H9 (cell line): ENCODE measurements around the gene TTC6. TPM values are rescaled to one million over a fixed set of nuclear protein-coding genes. Genes with fewer than 3 reads are reported as not detected.

ENCODE experiments used
- DNase-seq: peaks from one replicate; pipeline ENCODE4 v3.0.0-alpha.2; 2017
- H2AFZ ChIP-seq: one replicate; pipeline ENCODE4 v1.6.1; 2013; ENCODE audit warnings: mild to moderate bottlenecking, low read length, control low read depth, moderate library complexity
- H2AK5ac ChIP-seq: 2 replicates; pipeline ENCODE4 v1.6.1; 2013; ENCODE audit warnings: low read length, control low read depth, mixed read lengths; ENCODE audit not compliant: insufficient read length
- H2BK120ac ChIP-seq: one replicate; pipeline ENCODE4 v1.6.1; 2013; ENCODE audit warnings: low read depth, mild to moderate bottlenecking, low read length, control low read depth, inconsistent platforms; ENCODE audit not compliant: poor library complexity, severe bottlenecking
- H2BK12ac ChIP-seq: 2 replicates; pipeline ENCODE4 v1.6.1; 2013; ENCODE audit warnings: low read length, control low read depth, mixed read lengths, low read depth; ENCODE audit not compliant: insufficient read length
- H2BK15ac ChIP-seq: 2 replicates; pipeline ENCODE4 v1.6.1; 2013; ENCODE audit warnings: low read depth, low read length, control low read depth
- H2BK20ac ChIP-seq: one replicate; pipeline ENCODE4 v1.6.1; 2013; ENCODE audit warnings: low read depth, mild to moderate bottlenecking, low read length, control low read depth, inconsistent platforms; ENCODE audit not compliant: poor library complexity, severe bottlenecking
- H2BK5ac ChIP-seq: 2 replicates; pipeline ENCODE4 v1.6.1; 2013; ENCODE audit warnings: low read length, control low read depth, mixed read lengths; ENCODE audit not compliant: insufficient read length
- H3K14ac ChIP-seq: 2 replicates; pipeline ENCODE4 v1.6.1; 2013; ENCODE audit warnings: low read length, control low read depth; ENCODE audit not compliant: insufficient read depth
- H3K18ac ChIP-seq: 2 replicates; pipeline ENCODE4 v1.6.1; 2013; ENCODE audit warnings: low read depth, mild to moderate bottlenecking, mixed read lengths, low read length, control low read depth; ENCODE audit not compliant: insufficient read length
- H3K23ac ChIP-seq: 2 replicates; pipeline ENCODE4 v1.6.1; 2013; ENCODE audit warnings: low read length, control low read depth, mixed read lengths, low read depth; ENCODE audit not compliant: insufficient read length
- H3K23me2 ChIP-seq: 2 replicates; pipeline ENCODE4 v1.6.1; 2013; ENCODE audit warnings: low read depth, mild to moderate bottlenecking, mixed read lengths, low read length, control low read depth; ENCODE audit not compliant: insufficient read length, poor library complexity, severe bottlenecking
- H3K27ac ChIP-seq: 2 replicates; pipeline ENCODE4 v1.5.1; 2013; ENCODE audit warnings: low read length, control low read depth, mixed read lengths, low read depth; ENCODE audit not compliant: insufficient read length
- H3K27me3 ChIP-seq: 2 replicates; pipeline ENCODE4 v1.6.1; 2013; ENCODE audit warnings: low read length, control low read depth, inconsistent platforms; ENCODE audit not compliant: insufficient read depth
- H3K4ac ChIP-seq: 2 replicates; pipeline ENCODE4 v1.6.1; 2013; ENCODE audit warnings: low read depth, mild to moderate bottlenecking, control low read depth, inconsistent platforms, low read length, moderate library complexity
- H3K4me1 ChIP-seq: 2 replicates; pipeline ENCODE4 v1.6.1; 2013; ENCODE audit warnings: low read length, control low read depth, inconsistent platforms; ENCODE audit not compliant: insufficient read depth
- H3K4me2 ChIP-seq: 2 replicates; pipeline ENCODE4 v1.6.1; 2013; ENCODE audit warnings: low read length, control low read depth, mixed read lengths; ENCODE audit not compliant: insufficient read length, insufficient read depth
- H3K56ac ChIP-seq: 2 replicates; pipeline ENCODE4 v1.6.1; 2013; ENCODE audit warnings: low read depth, mild to moderate bottlenecking, mixed read lengths, low read length, control low read depth; ENCODE audit not compliant: insufficient read length
- H3K79me1 ChIP-seq: 2 replicates; pipeline ENCODE4 v1.6.1; 2013; ENCODE audit warnings: low read depth, mild to moderate bottlenecking, moderate library complexity, low read length, control low read depth, inconsistent platforms; ENCODE audit not compliant: insufficient read depth, poor library complexity, severe bottlenecking
- H3K79me2 ChIP-seq: 2 replicates; pipeline ENCODE4 v1.6.1; 2013; ENCODE audit warnings: low read length, control low read depth, inconsistent platforms; ENCODE audit not compliant: insufficient read depth
- H3K9ac ChIP-seq: 2 replicates; pipeline ENCODE4 v1.6.1; 2013; ENCODE audit warnings: low read length, control low read depth, mixed read lengths; ENCODE audit not compliant: insufficient read length; ENCODE audit errors: extremely low read depth
- H3K9me3 ChIP-seq: one replicate; pipeline ENCODE4 v1.6.1; 2013; ENCODE audit warnings: low read depth, low read length, inconsistent platforms; ENCODE audit not compliant: control insufficient read depth
- H3T11ph ChIP-seq: one replicate; pipeline ENCODE4 v1.6.1; 2013; ENCODE audit warnings: mild to moderate bottlenecking, low read length, control low read depth, inconsistent platforms
- H4K20me1 ChIP-seq: one replicate; pipeline ENCODE4 v1.6.1; 2013; ENCODE audit not compliant: control insufficient read depth, insufficient read length, insufficient read depth
- H4K5ac ChIP-seq: 2 replicates; pipeline ENCODE4 v1.6.1; 2013; ENCODE audit warnings: low read depth, mild to moderate bottlenecking, mixed read lengths, low read length, control low read depth; ENCODE audit not compliant: insufficient read length
- H4K8ac ChIP-seq: replicated peaks from 2 replicates; pipeline ENCODE4 v1.6.1; 2013; ENCODE audit warnings: low read length, control low read depth, mixed read lengths, low read depth; ENCODE audit not compliant: insufficient read length
- H4K91ac ChIP-seq: 2 replicates; pipeline ENCODE4 v1.6.1; 2013; ENCODE audit warnings: low read depth, mild to moderate bottlenecking, moderate library complexity, mixed read lengths, low read length, control low read depth; ENCODE audit not compliant: insufficient read length
- H3K27ac Mint-ChIP-seq, 3 experiments: 2 replicates in 2 of 3; 3 replicates in 1 of 3; pipeline ENCODE4 v1.8.0; 2020 to 2021; ENCODE audit warnings: mixed read lengths in 3 of 3, mild to moderate bottlenecking in 1 of 3, moderate library complexity in 1 of 3
- H3K27me3 Mint-ChIP-seq: 2 replicates; pipeline ENCODE4 v1.8.0; 2021; ENCODE audit warnings: low read depth, mild to moderate bottlenecking, moderate library complexity, mixed read lengths
- H3K36me3 Mint-ChIP-seq, 3 experiments: 2 replicates in 2 of 3; 3 replicates in 1 of 3; pipeline ENCODE4 v1.8.0; 2020 to 2021; ENCODE audit warnings: low read depth in 3 of 3, mixed read lengths in 3 of 3; ENCODE audit not compliant: insufficient read depth in 1 of 3
- H3K4me1 Mint-ChIP-seq, 2 experiments: 2 replicates each; pipeline ENCODE4 v1.8.0; 2020; ENCODE audit warnings: mixed read lengths in 2 of 2
- H3K4me3 Mint-ChIP-seq, 2 experiments: 2 replicates in 1 of 2; 3 replicates in 1 of 2; pipeline ENCODE4 v1.8.0; 2020 to 2021; ENCODE audit warnings: mild to moderate bottlenecking in 2 of 2, mixed read lengths in 2 of 2, moderate library complexity in 1 of 2
- H3K9me3 Mint-ChIP-seq, 2 experiments: 2 replicates in 1 of 2; 3 replicates in 1 of 2; pipeline ENCODE4 v1.8.0; 2020; ENCODE audit warnings: mild to moderate bottlenecking in 2 of 2, mixed read lengths in 2 of 2, moderate library complexity in 1 of 2
- CTCF ChIP-seq: fragments of 200-600 bp; sonication (generic); conservative IDR thresholded peaks from 3 replicates; pipeline ENCODE4 v1.8.0; 2021; ENCODE audit warnings: antibody characterized with exemption, mild to moderate bottlenecking
- WGBS: extraction: QIAGEN DNeasy Blood & Tissue Kit; methylation state at CpG from one replicate; pipeline ENCODE4 v1.1.7; 2013; ENCODE audit warnings: missing lambda C conversion rate, low lambda C conversion rate, mixed read lengths; ENCODE audit not compliant: insufficient read length; ENCODE audit errors: extremely low coverage; 5-methylcytosine and 5-hydroxymethylcytosine counted together
- total RNA-seq: library from RNA; stranded (reverse); gene quantifications from 2 replicates; pipeline ENCODE4 v1.2.1, GENCODE V29; 2021

The TTC6 gene
- total RNA-seq, 1 experiment from 2014 or later = 0.24 TPM

- H3K9me3 Mint-ChIP-seq = peaks cover 0 to 3% of the 10 kb centered on the region in 2 experiments; a peak in 2 of 5 replicates
- peaks cover 32 to 50% of the 10 kb centered on the region in 2 experiments for H3K4me1 Mint-ChIP-seq
- H3K56ac ChIP-seq = no peak overlapping the region
- H2AFZ ChIP-seq = no peak overlapping the region
- DNase-seq = no peak
- H2BK15ac ChIP-seq = no peak overlapping the region
- no peak overlapping the region for H2BK120ac ChIP-seq
- H4K20me1 ChIP-seq = peaks cover 3% of the 10 kb centered on the region
- TF ChIP-seq CTCF = no peak
- H3K27me3 Mint-ChIP-seq = peaks cover 96% of the 10 kb centered on the region
- no peaks in the 10 kb centered on the region for H3K79me1 ChIP-seq
- no peaks in the 10 kb centered on the region; a peak in 3 of 7 replicates for H3K36me3 Mint-ChIP-seq
- no peak overlapping the region for H4K5ac ChIP-seq
- no peak overlapping the region for H3K27ac Mint-ChIP-seq
- no peaks in the 10 kb centered on the region for H3K9me3 ChIP-seq
- no peak overlapping the region for H3K14ac ChIP-seq
- peaks cover 78% of the 10 kb centered on the region for H3K27me3 ChIP-seq
- no peak overlapping the region for H2BK12ac ChIP-seq
- H3K4me3 Mint-ChIP-seq = peak overlapping the region in 1 of 2 experiments; percentile 82; a peak in 3 of 5 replicates
- H2BK5ac ChIP-seq = no peak overlapping the region
- no CpG with 5 or more reads among the region's 14 CpGs for WGBS
- H3K79me2 ChIP-seq = no peaks in the 10 kb centered on the region
- no peak overlapping the region for H4K91ac ChIP-seq
- peaks cover 6% of the 10 kb centered on the region for H3K23me2 ChIP-seq
- H3K23ac ChIP-seq = no peak overlapping the region
- no peak overlapping the region for H3K9ac ChIP-seq
- H2BK20ac ChIP-seq = no peak overlapping the region
- H3K4me1 ChIP-seq = peaks cover 3% of the 10 kb centered on the region; the same call in 1 of the 2 replicates
- no peak overlapping the region for H3K4ac ChIP-seq
- no peak overlapping the region for H2AK5ac ChIP-seq
- no peak overlapping the region for H3T11ph ChIP-seq
- H3K4me2 ChIP-seq = no peak overlapping the region
- no peak overlapping the region for H3K18ac ChIP-seq
- H4K8ac ChIP-seq = no peak overlapping the region
- no peak overlapping the region for H3K27ac ChIP-seq
These were observed 1.8 kb upstream of the TTC6 start for GRCh38 chr14:37593511-37594237.
